Midbrain (tissue), 1 donor: ENCODE results near the gene PXDC1.

Experiments
- DNase-seq: peaks from one replicate; lab custom pipeline; 2025; lab: John Stamatoyannopoulos, UW

The PXDC1 gene, protein sequence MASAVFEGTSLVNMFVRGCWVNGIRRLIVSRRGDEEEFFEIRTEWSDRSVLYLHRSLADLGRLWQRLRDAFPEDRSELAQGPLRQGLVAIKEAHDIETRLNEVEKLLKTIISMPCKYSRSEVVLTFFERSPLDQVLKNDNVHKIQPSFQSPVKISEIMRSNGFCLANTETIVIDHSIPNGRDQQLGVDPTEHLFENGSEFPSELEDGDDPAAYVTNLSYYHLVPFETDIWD

DNA sequence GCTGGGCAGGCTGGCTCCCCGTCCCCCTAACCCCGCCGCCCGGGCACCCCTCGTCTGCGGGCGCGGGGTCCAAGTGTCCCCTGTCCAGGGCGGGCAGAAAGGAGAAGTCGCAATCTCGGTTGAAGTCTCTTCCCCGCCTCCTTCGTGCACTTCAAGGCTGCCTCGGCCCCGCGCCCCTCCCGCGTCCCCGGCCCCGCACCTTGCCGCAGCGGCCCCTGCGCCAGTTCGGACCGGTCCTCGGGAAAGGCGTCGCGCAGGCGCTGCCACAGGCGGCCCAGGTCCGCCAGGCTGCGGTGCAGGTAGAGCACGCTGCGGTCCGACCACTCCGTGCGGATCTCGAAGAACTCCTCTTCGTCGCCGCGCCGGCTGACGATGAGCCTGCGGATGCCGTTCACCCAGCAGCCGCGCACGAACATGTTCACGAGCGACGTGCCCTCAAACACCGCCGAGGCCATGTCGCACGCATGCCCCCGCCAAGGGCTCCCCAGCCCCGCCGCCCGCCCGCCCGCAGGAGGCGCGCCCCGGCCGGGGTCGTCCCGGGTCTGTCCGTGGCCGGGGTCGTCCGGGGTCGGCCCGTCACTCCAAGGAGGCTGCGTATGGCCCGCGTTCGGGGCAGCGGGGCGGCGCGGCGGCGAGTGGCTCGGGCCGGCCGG lies at the start of gene PXDC1:
Gene PXDC1 (minus strand): TSS at position 637 of the 653 bp plus-strand sequence. CDS start 182 bp downstream, at position 455.
- DNase-seq, result no peak

DNA sequence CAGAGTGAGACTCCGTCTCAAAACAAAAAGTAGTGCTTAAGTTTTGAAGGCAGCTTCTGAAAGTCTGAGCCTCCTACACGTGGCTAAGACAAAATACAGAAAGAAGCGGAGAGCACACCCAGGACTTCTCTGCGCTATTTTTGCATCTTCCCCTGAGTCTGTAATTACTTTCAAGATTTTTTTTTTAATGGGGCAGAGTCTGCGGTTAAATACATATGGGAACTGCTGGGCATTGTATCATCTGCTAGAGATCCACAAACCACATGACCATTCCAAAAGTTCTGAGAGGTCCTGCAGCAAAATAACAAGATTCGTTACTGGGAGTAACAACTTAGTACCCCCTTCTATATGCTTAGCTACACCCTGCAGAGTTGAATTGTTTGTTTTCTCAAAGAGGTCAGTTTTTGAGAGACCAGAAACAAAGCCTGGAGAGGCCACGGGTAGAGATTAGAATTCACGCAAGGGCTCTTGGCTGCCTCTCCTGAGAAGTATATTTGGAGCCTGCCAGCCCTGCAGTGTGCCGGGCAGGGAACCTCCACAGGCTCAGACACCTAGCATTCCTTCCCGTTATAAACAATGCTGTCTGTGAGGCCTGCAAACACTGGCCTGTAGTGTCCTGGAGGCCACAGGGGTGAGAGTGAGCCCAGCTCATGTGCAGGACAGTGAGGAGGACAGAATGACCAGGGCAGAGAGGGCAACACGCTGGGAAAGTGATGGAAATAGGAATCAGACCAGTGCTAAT lies 49.5 kb upstream of the PXDC1 start:
- DNase-seq, result no peak

DNA sequence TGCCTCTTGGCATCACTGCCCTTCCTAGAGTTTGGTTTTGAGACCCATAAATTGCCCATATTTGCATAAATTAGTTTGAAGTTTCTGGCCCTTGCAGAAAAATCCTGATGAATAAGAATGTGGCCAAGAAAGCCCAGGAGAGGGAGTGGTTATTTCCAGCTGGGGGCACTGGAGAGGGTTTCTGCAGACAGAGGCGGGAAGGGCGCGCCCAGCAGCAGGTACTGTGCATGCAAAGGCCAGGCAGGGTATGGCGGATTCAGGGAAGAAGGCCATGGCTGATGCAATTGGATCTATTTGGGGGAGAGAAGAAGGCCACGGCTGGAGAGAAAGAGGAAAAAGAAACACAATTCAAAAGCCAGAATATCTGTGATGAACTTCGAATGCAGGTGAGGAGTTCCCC lies 48.2 kb upstream of the PXDC1 start:
- no peak for DNase-seq

DNA sequence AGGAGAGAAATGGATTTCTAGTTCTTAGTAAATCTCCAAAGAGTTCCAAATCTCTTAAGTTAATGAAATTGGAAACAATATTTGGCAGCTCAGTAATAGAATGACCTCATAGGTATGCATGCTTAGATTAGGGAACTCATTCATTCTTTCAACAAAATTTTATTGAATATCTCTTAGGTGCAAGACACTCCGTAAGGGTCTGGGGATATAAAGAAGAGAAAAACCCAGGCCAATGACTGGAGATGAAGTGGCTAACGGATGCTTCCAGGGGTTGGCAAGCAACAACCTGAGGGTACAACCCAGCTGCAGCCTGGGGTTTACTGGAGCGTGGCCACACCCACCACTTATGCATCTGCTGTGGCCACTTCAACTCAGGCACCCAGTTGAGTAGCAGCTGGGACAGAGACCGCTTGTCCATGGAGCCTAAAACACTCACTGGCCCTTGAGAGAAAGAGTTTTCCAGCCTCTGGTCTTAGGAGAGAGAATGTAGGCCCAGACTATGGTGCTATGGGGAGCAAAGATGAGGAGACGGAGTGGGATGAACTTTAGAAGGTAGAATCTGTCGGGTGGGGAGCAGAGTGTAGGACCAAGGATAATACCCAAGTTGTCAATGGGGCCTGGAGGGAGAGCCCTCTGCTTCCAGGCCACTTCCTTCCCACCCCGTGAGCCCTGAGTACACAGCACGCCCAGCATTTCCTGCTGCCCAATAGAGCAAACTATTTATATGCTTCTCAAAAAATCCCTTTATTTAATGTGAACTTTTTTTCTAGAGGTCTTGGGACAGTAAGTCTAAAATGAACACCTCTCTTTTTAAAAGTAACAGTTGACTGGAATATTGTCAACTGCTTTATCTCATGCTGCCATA lies 46.8 kb upstream of the PXDC1 start:
- DNase-seq, result no peak

DNA sequence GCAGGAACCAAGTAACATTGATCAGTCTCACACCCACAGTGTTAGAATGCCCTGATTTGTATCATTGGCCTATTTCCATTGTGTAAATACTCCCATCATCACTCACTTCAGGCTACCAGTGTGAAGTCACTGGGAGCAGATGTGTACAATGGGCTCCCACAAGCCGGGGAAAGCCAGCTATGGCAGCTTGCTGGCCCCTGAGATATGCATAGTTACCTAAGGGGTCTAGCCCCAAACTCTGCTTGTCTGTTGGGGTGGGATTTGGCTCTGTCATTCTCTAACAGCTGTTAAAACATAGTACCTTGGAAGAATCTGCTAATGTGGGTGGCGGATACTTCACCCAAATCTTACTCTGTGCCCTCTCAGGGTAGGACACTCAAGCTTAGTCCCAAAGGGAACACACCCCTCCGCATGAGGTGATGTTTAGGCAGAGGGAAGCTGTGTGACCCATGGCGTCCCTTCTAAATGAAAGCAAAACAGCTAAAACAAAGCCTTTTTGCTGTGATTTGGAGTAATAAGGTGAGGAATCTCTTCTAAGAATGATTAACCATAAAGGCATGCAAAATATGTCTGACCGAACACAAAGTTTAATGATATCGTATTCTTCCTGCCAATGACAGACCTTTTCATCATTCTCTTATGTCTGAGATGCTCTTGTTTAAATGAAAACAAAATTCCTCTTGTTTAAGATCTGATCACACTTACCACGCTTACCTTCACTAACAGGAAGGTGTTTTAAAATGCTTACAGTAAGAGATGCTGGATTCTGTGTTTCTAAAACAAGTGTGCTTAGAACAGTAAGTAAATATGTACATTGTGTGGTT lies 45.9 kb upstream of the PXDC1 start:
- no peak for DNase-seq

DNA sequence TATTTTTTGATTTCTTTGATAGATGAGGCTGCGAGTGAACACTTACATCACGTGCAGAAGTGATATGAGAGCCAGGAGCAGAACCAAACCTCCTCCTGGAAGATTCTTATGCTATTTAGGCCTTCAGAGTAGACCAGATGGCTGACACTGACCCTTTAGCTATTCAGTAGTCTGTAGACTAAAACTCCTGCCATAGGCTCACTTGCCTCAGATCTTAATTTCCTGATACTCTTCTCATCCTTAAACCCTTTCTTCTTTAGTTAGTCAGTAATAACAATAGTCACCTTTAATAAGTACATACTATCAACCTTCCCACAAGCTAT lies 45.2 kb upstream of the PXDC1 start:
- DNase-seq, result no peak

DNA sequence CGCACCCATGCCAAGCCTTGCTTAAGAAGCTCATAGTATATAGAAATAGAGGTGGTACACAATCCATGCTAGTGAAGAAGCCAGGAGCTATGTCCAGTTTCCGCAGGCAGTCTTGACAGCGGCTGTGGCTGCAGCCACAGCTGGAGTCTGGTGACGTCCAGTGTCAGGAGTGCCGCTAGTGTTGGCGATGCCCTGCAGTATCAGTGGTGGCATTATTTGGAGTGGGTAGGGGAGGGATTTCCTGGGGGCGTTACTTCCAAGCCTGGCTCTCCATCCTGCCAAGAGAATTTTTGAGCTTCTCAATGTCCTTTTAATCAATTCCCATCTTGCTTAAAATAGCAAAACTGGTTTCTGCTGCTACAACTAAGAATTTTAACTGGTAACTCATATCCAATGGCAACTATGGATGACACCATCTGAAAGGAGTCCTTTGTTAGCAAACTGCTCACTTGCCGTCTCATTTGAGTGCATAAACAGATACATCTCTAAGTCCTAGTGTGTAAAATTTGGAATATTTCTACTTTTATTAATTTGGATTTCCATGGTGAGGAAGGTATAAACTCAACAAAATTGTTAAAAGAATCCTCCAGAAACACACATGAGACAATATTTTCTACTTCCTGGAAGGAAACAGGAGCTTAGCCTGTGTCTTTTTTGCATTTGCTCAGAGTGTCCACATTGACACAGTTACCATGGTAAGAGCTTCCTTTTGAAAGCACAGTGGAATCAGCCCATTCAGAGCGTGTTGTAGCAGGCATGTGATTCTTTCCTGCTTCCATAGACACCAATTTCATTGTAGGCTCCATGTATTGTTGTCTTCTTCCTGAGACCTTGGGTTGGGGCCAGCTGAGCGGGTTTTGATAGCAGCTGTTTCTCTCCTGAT lies 44.6 kb upstream of the PXDC1 start:
- peak; percentile 65 for DNase-seq

DNA sequence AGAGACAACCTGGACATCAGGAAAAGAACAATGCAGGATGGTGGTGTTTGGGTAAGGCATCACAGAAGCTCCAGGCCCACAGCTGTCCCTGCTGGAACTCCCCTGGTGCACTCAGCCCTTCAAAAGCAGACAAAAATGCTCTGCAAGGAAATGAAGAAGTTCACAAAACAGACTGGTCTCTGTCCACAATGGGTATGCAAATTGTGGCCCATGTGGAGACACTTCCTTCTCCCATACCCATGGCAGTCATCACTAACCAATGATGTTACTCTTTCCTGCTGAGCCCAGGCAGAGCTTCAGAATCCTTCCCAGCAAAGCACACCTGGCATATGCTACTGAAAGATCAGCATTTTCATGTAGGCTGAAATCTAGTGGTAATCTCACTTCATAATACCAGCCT lies 42.6 kb upstream of the PXDC1 start:
- no peak for DNase-seq

DNA sequence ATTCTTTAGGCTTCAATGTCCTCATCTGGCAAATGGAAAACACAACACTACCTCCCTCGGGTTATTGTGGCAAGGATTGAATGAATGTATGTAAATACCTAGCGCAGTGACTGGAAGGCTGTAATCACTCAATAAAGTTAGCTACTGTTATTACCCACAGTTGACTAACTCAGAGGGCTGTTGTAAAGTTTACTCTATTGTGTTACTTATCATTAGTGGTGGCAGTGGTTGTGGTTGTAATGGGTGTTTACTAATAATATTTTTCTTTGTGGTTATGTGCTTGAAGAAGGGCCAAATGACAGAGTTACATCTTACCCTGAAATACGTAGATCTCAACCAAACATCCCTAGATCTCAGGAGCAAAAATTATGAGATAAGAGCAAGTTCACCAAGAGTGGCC lies 42.0 kb upstream of the PXDC1 start:
- no peak for DNase-seq

DNA sequence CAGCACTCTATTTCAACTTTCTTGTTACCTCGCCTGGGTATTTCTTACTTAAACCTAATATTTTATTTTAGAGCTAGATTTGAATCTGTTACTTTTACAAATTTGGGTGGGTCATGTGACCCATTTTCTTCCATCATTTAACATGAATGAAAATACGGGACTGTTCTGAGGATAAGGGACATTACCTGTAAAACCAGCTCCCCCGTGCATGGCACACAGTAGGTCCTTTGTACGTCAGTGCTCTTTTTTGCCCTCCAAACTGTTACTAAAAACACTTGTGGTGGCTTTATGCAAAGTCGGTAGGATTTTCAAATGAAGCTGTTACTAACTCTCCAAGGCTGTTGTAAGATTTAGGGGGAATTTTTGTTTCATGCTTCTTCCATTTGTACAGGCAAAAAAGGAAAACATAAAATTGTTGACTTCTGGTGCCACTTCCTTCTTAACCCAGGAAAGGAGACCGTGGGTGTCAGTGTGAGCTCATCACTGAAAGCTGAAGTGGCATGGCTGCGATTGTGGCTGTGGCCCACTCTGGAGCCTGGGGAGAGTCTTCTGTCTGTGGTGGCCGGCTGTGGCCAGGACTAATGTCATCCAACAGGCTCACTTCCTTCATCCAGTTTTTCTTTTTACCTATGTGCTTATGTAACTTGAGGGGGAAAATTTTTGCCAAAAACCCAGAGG lies 40.2 kb upstream of the PXDC1 start:
- DNase-seq, result no peak

DNA sequence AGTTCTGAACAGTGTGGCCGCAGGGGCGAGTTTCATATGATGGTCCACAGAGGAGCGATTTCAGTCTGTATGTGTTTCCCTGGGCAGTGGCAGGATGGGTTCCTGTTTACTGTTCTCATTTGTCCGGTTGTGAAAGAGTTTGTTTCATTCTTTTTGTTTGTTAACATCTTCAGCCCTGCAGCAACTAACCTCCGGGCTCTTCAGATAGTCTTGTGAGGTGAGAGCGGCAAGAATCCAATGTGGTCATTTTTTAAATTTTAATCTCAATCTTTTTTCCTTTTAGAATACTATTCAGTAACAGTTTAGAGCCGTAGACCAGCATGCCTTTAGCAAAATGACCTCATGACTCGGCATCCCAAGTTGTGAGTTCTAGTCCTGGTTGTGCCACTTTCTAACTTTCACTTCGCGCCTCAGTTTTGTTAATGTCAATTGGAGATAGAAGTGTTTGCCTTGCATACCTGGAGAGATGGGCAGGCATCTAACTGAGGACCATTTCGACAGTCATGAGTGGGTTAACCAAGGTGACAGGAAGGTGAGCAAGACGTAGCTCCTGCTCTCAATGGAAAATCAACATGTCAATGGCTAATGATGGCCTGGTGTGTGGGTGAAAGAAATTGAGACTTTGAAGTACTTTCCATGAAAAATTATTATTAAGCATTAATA lies 38.5 kb upstream of the PXDC1 start:
- no peak for DNase-seq

DNA sequence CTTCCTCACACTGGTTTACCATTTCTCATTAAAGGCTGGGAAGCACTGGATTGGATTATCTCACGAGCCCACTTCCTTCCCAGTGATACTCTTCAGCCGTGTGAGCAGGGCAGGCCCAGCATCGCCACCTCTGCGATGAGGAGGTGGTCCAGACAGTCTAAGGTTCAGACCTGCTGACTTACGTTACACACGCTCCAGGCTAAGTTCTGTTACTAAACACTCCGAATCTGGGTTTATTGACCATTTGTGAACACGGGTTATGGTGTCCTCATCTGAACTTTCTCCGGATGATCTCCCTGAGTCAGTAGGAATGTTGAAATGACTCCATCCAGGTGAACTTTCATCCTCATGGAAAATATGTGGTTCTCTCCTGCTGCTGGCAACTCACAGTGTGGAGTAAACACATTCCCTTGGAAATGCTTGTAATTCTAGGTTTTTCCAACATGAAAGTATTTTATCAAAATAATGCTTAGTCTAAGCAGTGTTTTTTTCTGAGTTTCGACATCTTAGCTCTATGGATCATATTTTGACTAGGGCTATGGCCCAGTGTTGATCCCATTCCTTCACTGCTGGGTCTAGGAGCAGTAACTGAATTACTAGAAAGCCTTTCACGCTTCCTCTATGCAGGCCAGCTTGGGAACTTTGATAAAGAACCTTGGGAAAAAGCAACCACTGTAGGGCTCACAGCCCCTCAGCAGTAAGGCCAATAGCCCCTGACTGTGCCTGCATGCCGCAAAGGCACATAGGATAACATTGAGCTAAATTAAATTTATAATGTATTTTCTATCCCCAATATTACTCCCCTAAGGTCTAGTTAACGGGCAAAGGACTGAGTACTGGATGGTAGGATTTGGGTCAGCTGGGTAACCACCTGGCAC lies 37.7 kb upstream of the PXDC1 start:
- no peak for DNase-seq

DNA sequence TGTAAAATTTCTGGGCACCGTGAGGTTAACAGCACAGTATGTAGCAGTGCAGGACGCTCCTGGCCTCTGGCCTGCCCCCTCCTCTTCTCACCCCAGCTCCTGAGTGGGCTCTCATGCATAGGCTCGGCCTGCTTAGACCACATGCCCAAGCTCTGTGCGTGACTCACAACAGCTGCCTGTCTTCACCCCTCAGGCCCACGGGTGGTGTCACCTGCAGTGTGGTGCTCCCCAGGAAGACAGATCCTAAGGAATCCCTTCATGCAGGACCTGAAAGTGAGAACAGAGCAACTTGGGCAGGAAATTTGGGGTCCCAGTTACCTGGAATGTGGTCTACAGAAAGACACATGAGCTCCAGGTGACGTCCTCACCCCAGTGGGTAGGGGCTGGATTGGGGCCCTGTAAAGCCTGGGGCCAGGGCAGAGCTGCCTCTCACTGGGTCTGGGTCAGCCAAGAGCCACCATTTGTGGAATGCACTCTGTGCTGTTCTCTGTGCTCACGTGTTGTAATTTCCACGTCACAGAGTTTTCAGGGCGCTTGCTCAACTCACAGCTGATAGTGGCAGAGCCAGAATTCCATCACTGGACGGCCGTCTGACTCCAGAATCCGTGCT lies 37.0 kb upstream of the PXDC1 start:
- no peak for DNase-seq

DNA sequence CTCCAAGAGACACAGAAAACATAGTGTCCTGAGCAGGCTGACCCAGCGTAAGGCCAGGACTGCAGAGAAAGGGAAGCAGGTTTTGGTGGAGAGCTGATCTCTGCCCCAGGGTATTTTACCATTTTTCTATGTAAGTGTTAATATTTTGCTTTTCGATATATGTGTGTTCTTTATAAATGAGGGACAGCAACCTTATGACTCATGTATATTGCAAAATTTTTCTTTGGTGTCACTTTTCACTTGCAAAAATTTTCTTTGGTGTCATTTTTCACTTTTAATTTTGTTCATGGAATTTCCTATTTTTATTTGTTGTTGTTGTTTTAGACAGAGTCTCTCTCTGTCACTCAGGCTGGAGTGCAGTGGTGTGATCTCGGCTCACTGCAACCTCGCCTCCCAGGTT lies 34.6 kb upstream of the PXDC1 start:
- no peak for DNase-seq

DNA sequence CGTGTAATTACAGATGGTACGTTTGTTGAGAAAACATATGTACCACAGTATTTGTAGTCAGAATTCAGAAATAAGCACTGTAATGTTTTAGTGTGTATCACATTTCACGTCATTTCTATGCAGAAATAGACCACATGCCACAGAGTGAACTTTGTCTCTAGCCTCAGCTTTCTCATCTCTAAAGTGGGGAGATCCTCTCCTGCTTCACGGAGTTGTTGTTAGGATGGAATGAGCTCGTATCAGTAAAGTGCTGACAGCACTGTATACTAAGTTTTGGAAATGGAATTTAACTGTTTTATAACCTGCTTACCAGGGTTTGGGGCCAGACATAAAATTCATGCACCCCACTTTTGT lies 34.2 kb upstream of the PXDC1 start:
- no peak for DNase-seq

DNA sequence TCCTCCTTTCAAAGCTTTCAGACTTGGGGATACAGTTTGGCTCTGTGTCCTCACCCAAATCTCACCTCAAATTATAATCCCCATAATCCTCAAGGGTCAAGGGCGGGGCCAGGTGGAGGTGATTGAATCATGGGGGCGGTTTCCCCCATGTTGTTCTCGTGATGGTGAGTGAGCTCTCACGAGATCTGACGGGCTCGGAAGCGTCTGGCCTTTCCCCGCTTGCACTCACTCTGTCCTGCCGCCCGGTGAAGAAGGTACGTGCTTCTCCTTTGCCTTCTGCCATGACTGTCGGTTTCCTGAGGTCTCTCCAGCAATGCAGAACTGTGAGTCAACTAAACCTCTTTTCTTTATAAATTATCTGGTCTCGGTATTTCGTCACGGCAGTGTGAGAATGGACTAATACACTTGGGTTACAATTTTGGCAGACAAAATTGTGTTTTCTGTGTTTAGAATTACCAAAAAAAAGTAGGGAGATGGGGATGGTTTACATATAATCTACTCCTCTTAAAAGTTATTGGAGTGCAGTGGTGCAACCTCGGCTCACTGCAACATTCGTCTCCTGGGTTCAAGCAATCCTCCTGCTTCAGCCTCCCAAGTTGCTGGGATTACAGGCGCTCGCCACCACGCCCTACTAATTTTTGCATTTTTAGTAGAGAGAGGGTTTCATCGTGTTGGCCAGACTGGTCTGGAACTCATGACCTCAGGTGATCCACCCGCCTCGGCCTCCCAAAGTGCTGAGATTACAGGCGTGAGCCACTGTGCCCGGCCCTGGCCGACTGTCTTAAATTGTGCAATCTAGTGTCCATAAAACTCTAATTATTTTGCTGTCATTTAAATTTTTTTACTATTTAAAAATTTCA lies 33.6 kb upstream of the PXDC1 start:
- DNase-seq, result no peak

DNA sequence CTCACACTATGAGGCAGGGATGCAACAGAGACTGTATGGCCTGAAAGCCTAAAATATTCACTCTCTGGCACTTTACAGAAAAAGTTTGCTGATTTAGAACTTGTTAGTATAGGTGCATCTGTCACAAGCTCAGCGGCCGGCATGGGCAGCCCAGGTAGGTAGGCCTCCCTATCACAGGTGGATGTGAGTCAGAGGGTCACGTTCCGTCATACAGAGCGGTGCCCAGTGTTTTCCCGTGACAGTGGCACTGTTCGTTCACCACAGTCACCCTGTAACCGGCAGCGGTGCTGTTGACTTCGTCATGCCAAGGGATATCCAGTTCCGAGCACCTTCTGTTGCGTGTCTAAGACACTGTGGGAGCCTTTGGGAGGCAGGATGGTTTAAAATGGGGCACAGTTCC lies 32.9 kb upstream of the PXDC1 start:
- DNase-seq, result no peak
